EH (cell line): ENCODE measurements around the gene ADGRL3.
A peak's percentile ranks its signal among the peaks of the same experiment; 100 is the strongest.

ENCODE experiments used
- DNase-seq: peaks from one replicate; pipeline ENCODE4 v3.0.0-alpha.2; 2015; ENCODE audit warnings: low read depth

The ADGRL3 gene

DNA sequence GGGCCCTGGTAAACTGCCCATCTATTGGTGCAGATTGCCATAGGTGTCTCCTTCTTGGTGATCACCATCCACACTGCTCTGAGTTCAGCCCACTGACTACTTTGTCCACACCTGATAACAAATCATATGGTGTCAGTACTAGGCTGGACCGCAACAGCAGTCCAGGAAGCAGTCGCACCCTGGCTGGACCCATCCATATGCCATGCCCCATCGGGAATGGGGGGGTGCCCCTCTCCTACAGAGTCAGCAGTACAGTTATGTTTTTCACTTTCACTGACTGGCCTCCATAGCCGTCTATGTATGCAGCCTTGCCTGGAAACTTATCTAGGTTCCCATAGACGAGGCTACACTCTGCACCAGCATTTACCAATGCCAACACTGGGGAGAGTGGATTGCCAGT lies 226.1 kb downstream of the ADGRL3 start:
- no peak for DNase-seq

DNA sequence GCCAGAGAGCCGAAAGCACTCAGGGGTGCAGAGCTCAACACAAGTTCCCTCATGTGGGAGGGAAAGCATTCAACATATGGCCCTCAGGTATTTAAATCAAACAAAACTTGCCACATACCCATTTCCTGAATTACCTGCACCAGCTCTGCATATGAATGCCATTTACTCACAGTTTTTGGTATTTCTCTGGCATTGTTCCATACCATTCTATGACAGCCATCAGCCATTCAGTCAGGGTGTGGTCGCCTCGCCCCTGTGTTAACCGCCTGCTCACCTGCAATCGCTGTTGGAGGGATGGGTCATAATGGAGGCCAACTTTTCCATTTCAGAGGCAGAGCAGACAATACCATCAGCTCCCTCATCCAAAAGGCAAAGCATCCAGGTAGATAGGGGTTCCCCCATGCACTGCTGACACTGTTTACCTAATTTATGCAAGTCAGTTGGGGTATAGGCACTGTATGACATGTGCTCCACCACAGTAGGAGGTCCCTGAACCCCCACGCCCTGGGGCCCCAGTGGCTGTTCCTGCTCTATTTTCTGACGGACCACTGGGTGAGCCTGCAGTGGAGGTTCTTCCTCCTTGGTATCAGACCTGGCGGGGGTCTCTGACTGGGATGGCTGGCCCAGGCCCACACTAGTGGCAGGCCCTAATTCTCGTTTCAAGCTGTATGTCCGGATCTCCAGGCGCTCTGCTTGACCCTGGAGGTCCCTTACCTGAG lies 227.1 kb downstream of the ADGRL3 start:
- DNase-seq = no peak

DNA sequence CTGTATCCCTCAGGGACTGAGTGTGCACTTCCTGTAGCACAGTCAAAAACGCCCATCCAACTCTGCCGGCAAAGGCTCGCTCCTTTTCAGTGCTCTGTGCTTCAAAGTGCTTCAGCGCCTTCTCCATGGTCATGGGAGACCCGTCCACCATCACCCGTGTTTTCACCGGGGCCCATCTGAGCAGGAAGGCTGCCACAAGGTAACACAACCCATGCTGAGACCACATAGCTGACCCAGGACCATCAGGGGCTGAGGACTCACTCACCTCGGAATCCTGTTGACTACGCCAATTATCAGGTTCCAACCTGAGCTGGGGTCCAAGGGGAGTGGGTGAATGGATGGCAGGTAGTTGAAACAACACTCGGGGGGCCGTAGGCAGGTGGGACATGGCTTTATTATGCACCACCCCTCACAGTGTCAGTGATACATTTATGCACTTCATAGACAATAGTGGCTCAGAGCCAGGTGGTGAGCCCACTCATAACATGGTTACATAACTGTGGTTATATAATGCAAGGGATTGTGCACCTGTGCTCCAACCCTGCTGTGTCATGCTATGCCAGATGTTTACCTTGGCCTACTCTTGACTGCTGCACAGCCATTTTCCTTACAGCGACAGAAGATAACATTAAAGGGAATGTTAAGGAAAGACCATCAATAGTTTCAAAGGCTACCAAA lies 227.8 kb downstream of the ADGRL3 start:
- no peak for DNase-seq

DNA sequence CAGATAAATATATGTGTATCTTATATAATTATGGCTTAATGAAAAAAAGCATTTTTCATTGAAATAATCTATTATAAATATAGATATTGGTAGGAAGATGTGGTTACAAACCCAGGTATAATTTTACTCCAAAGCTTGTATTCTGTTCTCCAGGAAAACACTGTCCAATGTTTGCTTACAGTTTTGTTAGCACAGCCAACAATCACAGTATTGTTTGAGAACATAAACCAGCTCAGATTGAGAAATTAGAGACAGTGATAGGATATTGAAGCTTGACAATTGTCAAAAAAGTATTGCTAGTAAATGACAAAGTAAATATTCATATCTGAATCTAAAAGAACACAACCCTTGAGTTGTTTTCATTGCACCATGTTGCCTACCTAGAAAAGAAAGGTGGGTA lies 228.8 kb downstream of the ADGRL3 start:
- no peak for DNase-seq

DNA sequence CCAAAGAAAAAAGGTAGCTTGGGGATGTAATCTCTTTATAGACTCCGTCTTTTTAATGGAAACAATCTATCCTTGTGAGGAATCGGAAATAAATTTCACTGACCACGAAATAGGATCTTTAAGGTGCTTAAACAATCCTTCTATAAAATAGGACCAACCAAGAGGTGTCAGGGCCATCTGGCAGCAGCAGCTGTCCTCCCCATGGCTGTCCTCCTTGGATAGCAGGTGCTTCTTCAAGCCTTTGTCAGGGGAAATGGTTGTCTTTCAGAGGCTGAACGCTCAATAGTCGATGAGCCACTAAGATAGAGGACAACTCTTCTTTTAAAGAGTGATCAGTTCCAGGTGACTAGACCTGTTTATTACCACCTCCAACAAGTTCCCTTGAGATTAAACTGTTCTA lies 231.0 kb downstream of the ADGRL3 start:
- no peak for DNase-seq

DNA sequence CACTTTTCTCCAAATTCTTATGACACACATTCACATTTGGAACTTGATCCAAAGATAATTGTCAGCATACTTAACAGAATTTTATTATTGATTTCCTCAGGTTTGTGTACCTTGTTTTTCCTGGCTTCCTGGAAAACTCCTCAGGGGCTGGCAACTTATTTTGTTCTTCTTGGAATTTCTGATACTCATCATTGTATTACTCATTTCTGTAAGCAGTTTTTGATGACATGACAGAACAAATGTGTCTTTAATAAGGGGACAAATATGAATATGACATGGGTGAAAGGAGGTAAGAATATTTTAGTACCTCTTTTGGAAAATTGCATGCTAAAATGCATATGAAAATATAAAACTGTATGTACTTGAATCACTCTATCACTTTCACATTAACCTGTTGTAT lies 237.8 kb downstream of the ADGRL3 start:
- no peak for DNase-seq

DNA sequence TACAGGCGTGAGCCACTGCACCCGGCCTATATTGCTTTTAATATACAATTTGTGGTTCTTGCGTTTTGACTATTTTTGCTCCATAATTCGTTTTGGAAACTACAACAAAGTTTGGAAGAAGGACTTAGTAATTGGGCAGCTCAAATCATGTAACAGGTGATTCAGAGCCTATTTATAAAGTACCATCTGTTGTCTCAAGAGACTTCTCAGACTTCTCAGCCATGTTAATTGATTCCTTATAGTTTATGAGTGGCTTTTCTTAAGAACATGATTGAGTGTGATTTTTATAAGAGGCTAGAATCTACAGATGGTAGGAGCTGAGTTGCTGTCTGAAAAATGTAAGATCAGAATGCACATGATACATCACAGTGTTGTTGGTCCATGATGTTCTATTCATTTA lies 240.2 kb downstream of the ADGRL3 start:
- DNase-seq = no peak

DNA sequence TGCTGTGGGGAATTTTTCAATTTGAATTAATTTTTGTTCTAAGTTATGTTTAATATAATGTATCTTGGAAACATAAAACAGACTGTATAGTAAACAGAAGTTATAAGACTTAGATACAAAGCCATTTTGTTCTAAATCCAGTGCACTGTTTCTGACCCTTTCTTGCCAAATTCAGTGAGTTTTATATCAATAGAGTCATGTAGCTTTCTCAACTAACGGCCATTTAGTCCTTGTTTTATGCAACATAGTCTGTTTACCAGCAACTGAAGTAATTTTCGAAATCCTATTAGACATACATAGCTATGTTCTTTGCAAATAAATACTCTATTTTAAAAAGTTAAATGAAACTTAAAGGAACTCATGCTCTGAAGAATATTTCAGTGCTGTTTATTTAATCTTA lies 242.8 kb downstream of the ADGRL3 start:
- no peak for DNase-seq

DNA sequence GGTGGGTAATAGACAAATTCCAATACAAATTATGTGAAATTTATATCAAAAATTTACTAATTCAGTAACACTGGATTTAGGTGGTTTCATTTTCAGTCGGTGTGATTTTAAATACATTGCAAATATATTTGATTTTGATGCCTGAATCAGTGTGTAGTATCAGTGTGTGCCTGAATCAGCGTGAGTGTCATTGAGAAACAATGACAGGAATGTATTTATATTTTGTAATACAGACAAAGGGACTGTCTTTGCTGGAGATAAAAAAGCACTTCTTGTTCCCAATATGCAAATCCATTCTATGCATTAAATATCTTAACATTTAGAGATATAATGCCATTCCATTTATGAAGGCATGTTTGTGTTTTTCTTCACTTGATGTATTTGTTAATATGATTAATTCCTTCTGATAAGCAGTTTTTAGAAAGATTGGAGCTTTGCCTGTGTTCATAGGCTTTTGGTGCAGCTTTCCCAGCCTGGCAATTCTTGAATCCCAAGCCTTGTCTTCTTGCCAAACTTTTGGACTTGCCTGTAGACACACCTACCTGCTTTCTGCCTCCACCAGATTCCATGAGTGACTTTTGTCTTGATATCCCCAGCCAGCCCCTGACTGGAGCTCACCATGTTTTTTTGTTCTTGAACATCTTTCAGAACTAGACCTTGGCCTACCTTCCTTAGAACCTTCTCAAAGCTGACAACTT lies 243.8 kb downstream of the ADGRL3 start:
- peak; percentile 6 for DNase-seq

DNA sequence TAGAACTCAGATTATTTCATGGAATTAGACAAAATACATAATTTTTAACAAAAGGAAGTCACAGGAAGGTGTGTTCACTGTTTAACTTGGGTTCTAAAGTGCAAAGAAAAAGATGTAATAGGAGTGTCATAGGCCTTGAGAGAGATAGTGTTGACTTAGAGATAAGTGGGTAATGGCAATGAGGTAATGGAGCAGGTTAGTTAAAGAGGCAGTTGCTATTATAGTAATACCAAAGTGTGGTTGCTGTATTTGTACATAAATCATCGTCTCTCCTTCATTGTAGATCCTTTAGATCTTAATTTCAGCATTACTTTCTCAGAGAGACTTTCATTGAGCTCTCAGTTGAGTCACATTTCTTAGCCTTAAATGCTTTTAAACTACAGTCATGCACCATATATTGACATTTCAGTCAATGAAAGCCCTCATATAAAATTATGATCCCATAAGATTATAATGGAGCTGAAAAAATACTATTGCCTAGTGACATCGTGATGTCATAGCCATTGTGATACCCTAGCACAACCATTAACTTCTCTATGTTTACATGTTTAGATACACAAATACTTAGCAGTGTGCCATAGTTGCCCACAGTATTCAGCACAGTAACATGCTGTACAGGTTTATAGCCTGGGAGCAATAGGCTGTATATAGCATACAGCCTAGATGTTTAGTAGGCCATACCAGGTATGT lies 245.4 kb downstream of the ADGRL3 start:
- no peak for DNase-seq

DNA sequence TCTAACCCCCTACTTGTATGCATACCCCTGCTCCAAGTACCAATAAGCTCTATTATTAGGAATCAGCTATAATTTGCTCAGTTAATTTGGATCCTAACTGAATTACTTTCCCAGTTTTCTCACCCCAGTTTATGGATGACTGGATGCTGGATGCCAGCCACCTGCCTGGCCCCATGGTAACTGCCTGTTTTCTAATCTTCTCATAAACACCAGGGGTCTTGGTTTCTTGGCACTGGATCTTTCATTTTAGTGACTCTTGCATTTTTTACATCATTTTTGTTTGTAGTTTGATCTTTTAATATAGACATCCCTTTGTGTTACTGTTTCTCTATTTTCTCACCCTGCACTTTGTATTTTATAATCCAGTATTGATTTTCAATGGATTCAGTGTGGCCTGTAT lies 246.8 kb downstream of the ADGRL3 start:
- no peak for DNase-seq

DNA sequence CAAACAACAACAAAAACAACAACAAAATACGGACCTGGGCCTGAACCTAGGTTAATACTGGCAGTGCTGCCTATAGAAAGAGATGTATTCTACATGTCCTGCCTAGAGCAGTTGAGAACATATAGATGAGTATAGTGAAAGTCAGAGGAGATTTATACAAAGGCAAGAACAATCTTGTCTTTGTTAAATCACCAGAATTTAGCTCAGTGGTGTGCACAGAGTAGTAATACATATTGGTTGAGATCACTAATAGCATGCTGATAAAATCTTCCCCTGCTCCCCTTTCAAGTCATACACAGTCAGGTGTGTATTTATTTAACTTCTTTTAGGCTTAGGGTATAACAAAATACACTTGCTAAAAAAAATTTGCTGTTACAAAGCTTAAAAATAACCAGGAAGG lies 247.8 kb downstream of the ADGRL3 start:
- DNase-seq = no peak

DNA sequence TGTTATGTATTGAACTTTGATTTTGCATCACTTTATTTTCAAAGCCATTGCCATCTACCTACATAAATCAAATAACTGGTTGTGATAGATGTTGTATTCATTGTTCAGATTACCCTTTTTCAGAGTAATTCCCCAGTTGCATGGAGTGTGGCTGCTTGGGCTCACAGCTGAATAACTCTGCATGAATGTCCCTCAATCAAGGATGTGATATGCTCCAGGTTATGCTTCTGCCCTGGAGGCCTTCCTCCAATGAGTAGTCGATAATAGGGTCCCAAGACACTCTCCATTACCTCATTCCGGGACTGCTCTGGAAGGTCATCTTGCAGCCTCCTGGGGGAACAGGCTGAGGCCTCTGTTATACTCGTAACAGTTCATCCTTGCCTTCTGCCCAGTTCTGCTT lies 251.8 kb downstream of the ADGRL3 start:
- DNase-seq = no peak

DNA sequence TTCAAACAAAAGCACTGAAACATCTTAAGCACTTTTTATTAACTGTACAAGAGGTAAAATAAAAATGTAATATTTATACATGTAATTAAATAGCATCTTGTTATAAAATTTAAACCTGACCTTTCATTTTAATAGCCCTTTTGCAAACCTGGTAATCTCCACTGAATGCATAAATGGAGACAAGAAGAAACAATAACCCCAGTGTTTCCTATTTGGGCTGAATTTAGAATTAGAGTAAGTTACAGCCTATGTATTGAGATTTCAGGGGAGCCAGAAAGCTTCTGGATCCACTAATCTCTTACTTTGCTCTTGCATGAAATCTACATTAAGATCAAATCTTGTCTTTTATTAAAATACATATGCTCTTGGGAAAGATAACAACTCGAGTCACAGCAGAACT lies 261.8 kb downstream of the ADGRL3 start:
- no peak for DNase-seq

DNA sequence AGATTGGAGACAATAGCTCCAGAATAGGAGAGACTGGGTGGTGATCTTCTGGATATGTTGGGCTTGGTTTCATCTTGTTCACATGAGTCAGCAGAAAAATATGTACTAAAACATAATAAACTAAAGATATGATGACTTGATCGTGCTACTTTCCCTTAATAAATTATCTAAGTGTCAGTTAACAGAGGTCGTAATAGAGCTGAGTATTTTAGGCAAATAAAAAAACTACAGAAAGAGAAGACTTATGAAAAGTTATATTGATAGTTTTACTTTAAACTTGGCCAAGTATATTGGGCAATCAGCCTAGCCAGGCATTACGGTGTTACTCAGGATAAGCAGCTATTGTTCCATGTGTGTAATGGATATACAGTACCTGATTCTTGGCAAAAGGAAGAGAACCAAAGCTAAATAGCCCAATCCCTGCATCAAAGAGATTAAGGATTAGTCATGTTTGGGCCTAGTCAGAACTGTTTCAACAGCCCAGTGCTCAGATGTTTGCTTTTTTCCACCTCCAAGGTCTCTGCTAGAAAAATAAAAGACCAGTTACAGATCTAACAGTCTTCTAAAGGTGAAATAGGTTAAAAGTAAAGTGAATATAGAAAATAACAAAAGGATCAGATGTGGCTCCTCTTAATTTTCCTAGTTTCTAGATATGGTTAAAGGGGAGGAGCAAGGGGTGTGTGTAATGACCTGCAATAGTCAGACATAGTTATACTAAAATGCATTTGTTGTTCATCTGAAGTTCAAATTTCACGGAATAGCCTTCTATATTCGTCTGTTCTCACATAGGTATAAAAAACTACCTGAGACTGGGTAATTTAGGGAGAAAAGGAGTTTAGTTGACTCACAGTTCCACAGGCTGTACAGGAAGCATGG lies 262.6 kb downstream of the ADGRL3 start:
- peak; percentile 0 for DNase-seq

DNA sequence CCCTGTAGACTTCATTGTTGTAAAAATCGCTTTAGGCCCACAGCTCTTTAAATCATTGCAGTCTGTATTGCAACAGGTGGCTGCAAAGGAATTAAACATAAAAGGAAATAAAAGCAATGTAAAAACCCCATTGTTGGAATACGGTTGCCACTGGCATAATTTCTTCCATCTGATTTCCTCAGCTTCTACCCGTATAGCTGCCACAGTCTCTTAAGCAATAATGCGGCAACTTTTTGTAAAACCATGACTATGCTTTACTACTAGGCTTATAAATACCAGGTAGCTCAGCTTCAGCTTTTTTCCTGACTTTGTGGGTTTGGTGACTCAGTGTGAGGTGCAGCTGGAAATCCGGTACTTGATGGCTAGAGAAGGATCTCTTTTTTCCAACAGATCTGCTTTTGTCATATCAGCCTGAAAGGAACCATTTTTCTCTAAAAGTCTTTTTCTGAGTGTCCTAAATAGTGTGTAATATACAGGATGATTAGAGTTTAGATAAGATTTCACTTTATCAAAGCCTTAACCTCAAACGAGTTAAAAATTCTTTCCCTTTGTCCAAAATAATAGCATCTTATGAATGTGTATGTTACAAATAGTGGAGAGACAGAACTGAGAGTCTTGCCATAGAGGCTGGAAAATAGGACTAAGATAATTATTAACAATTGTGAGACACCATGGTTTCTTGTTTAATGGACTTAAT lies 268.0 kb downstream of the ADGRL3 start:
- no peak for DNase-seq

DNA sequence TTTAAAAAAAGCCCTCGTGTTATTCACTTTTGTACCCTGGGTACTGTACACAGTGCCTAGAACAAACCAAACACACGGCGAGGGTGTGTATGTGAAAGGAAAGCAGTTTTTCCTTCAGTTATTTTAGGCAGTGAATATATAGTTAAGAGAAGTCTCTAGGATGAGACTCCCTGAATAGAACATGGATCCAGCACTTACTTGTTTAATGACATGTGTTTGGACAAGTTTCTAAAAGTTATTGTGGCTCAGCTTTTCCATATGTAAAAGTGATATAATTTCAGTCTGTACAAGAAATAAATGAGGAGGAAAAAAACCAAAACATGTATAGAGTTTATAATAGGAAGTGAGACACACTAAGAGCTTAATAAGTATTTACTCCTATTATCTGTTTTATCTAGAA lies 273.2 kb downstream of the ADGRL3 start:
- DNase-seq = no peak

DNA sequence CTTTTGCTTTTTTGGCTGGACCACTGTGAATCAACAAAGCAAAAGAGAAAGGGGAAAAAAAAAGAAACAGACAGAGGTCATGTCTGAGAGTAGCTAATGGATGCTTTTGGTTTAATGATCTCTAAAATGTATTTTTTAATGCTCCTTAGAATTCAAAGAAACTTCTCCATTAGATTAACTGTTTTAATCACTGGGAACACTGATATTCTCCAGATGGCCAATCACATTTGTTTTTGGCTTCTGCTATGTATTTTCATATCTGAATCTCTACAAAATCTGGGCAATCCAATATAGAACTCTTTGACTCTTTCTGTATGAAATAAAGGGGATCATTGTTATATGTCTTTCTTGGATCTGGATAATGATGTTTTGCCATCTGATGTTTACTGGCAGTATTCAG lies 278.2 kb downstream of the ADGRL3 start:
- DNase-seq = no peak

DNA sequence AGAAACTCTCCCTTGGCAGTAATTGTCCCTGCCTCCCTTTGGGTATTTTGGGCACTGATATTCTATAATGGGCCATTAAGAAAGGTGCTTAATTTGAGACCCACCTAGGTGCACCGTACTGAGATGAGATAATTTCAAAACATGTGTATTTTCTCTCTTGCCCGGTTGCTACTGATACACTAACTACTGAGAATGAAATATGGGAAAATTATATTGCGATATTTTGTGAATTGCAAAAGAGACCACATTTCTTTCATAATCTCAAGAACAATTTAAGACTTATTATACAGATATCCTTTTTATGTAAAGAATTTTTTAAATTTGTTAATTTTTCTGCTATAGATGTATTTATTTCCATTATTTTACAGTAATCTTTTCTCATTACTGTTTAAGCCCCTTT lies 284.9 kb downstream of the ADGRL3 start:
- no peak for DNase-seq

DNA sequence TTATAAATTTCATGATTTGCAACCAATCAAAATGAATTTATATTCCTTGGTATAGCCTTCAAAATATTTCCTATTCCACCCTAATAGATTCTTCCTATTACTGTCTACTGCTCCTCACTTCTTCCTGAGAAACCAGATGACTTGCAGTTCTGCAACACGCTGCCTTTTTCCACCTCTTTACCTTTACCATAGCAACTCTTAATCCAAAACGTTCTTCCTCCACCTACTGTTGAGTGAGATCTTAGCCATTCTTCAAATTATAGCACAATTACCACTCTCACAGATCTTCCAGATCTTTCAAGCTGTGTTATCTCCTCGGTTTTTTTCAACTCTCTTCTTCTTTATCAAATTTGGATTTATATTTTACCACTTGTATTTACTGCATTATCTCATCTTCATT lies 289.8 kb downstream of the ADGRL3 start:
- no peak for DNase-seq

DNA sequence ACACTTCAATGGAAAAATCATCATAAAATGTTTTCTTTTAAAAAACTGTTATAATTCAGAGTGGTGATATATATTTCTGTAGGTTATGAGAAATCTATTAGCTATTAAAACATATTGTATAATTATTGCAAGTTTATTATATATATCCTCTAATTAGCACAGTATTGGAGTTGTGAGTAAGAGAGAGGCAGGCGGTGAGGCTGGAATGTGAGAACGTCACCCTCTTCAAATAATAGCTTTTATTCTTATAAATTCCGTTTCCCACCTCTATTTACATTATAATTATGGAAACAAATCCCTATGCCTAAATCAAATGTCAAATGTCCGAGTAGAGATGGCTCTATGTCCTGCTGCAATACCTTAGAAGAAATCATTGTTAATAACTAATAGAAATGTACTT lies 292.9 kb downstream of the ADGRL3 start:
- no peak for DNase-seq
